Renal cortical epithelial cell (primary cell): ENCODE data around the gene NOCT. TPM values are rescaled to one million over a fixed set of nuclear protein-coding genes. Genes with fewer than 3 reads are reported as not detected.
"Not testable (repeated sequence)": the region's sequence is repeated elsewhere in the genome, so short reads cannot be mapped to it uniquely, and the experiment has no call there.

Experiments used
- DNase-seq: peaks from one replicate; pipeline ENCODE4 v3.0.0-alpha.2; 2011; ENCODE audit warnings: low read depth
- total RNA-seq: library from RNA; depleted of rRNA; stranded (reverse); fragments of >200 nt; gene quantifications from 2 replicates; pipeline ENCODE4 v1.2.3, GENCODE V29; 2014

NOCT gene
- total RNA-seq, 1 donor from 2014 or later: 25.8 TPM

- DNase-seq: peak; percentile 35
Observed at GRCh38 chr4:139050446-139050845, 34.9 kb downstream of the NOCT start.

- DNase-seq: no peak
Observed at GRCh38 chr4:139053909-139054308, 38.3 kb downstream of the NOCT start.

- DNase-seq: peak; percentile 38
Observed at GRCh38 chr4:139054791-139055505, 39.4 kb downstream of the NOCT start.

- DNase-seq: not testable (repeated sequence)
Observed at GRCh38 chr4:139059026-139059425, 43.4 kb downstream of the NOCT start.

GRCh38 chr4:139060591-139060990 lies 45.0 kb downstream of the NOCT start:
- DNase-seq: no peak

DNA sequence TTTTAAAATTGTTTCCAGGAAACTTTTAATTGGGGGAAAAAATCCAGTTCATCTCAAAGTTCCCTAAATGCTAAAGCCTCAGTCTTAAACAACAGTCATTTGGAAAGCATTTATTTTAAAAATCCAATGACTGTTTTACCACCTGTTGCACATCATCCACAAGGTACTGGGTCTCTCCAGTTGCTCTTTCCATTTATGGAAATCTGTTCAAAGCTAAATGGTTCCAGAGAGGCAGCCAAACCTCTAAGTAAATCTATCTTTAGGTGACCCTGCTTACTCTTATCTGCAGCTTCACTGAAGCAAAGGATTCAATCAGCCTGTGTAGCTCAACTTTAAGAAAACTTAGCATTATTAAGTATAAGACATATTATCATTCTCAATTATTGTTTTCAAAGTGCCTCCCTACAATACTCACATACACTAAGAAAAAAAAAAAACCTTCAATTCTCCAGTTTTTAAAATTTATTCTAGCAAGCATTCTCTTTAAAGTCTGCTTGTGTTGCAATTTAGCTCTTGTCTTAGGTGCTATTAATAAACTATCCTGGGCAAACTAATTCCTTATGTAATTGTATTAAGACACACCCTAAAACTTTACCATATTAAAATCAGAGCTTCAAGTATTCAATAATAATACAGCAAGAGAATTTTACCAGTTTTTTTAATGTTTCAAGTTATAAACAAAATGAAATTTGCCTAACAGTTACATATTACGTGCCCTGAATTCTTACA lies 60.6 kb downstream of the NOCT start:
- DNase-seq: no peak

GRCh38 chr4:139077567-139078355 lies 62.2 kb downstream of the NOCT start:
- peak; percentile 19 for DNase-seq

DNA sequence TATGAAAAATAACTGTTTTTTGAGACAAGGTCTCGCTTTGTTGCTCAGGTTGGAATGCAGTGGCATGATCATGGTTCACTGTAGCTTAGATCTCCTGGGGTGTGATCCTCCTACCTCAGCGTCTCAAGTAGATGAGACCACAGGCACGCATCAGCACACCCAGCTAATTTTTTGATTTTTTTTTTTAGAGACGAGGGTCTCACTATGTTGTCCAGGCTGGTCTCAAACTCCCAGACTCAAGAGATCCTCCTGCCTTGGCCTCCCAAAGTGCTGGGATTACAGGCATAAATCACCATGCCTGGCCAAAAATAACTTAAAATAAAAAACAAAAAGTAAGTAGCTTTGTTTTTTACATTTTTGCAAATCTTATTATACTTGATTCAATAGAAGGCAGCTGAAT lies 63.3 kb downstream of the NOCT start:
- DNase-seq: no peak

DNA sequence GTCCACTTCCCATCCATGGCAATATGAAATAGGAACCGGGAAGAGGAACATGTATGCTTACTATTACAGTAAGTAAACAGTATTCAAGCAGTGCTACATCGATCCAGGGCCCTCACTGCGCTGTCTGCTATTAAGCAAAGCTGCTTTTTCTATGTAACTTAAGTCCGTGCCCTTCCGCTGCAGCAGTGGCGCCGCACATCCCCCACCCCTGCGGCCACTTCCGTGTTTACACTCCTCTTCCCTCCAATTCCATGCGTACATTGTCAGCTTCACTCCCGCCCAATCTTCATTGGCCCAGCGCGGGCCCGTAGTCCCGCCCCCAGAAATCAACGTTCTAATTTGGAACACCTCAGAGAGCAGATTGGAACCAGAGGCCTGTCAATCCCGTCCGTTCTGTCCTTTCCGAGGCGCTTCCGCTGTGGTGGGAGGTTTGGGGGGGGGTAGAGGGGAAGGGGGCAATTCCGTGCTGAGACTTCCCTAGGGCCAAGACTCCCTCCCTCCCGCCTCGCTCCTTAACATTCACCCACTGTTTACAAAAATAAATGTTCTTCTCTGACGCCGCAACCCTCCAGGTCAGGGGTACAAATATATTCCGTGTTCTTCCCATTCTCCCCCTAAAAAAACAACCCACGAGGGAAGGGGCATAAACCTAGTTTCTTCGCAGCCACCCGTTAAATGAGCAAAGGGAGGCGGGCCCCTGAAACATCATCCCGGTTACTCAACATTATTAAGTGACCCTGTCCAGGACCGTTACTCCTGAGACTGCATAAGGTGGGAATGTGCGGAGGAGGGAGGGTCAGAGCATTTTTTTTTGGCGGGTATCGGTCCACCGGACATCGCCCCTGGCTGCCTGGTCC lies 67.4 kb downstream of the NOCT start:
- peak; percentile 97 for DNase-seq

DNA sequence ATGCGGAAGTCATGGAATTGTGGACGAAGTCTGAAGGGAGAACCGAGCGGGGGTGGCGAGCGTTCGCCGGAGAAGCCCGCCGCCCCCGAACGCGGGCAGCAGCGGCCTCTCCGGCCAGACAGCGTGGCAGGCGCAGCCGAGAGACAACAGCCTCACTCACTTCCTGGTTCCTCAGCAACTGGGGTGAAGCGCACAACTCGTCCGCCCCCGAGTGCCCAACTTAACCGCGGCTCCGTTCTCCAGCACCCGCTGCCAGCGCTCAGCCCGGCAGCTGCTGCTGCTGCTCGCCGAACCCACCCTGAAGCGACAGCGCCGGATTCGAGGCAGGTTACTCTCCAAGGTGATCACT lies 68.0 kb downstream of the NOCT start:
- DNase-seq: peak; percentile 42

DNA sequence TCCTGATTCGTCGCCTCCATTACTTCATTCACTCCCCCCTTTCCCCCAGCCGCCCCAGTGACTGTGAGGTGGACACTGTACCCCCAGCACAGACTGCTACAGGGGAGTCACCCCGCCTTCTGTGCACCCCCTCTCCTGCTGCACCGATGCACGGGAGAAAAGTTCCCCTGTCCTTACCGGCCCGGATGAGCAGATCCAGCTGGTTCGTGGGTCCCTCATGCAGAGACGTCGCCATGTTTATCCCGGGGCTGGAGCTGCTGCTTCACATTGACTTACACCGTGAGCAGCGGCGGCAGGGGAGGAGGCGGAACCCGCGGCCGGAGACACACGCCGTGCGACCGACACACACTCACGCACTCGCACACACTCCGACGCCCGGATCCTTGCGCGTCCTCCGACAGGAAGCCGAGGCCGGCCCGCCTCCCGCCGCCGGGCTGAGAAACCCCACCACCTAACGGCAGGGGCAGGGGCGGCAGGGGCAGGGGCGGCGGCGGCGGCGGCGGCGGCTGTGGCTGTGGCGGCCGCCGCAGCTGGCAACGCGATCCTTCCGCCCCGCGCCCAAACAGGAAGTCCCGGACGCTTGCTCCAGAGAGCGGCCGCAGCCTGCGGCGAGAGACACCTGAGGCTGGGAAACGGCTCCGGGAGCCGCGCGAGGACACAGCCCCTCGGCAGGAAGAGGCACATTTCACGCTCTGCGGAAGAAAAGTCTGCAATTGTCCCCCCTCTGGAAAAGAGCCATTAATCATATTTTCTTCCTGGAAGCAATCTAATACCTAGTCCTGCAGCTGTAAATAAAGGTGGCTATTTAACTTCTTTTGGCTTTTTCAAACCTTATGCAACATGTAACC lies 68.6 kb downstream of the NOCT start:
- peak; percentile 73 for DNase-seq

DNA sequence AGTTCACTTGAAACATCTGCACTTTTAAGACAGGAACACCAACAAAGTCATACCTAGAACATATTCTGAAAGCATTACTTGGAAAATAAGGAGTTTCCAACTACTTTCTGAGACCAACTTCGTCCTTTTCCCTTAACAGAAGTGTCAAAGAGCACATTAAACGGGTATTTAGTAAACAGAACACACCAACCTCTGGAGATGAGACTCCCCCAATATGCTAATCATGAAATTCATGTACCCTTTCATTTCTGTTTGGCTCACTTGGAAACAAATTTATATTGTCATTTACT lies 69.2 kb downstream of the NOCT start:
- DNase-seq: peak; percentile 30

DNA sequence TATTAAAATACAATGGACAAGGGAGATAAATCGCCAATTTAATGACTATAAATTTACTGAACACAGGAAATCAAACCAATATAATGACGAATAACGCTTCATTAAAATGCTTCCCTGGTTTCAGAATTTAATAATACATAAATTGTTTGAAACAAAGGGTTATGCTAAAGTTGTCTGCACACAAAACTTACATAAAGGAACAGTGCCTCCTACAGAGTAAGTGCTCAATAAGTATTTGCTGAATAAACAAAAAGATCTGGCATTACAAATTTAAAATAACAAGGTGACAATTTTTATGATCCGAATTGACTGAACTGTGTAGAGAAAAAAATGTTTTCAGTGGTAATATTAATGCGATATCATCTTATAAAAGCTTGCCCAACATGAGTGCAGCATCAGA lies 69.6 kb downstream of the NOCT start:
- peak; percentile 32 for DNase-seq

GRCh38 chr4:139092271-139092670 lies 76.7 kb downstream of the NOCT start:
- DNase-seq: no peak

Other genes starting within 250 kb of the NOCT start
- gene ELF2, start 161.4 kb downstream of the NOCT start, total RNA-seq: 38.4 and 48.0 TPM in 2 replicates